HCT116 (cell line): ENCODE results near the gene DDX28. TPM values are rescaled to one million over a fixed set of nuclear protein-coding genes. Genes with fewer than 3 reads are reported as not detected.
"Not testable (repeated sequence)": the region's sequence is repeated elsewhere in the genome, so short reads cannot be mapped to it uniquely, and the experiment has no call there.

ENCODE experiments used
- ATAC-seq: fragments of 200-7000 bp; cut with Tn5 transposase; 2 replicates; pipeline ENCODE4 v1.9.1; 2020; ENCODE audit warnings: mild to moderate bottlenecking, moderate library complexity
- BruUV-seq: library from RNA; stranded (reverse); fragments of 400-500 nt; replicated peaks from 2 replicates; lab custom pipeline; 2021; lab: Mats Ljungman, UMichigan
- CTCF ChIA-PET: fragments of 300-600 bp; sonication (Branson Sonifier 250); formaldehyde crosslinking; loops from one replicate; lab custom pipeline; 2021; ENCODE audit warnings: antibody characterized with exemption; lab: Charles Lee
- POLR2A ChIA-PET: fragments of 300-600, 350-600 bp; sonication (Branson Sonifier 250); formaldehyde crosslinking; loops from one replicate; lab custom pipeline; 2021; ENCODE audit warnings: antibody characterized with exemption; lab: Charles Lee
- RAD21 ChIA-PET, 2 experiments: fragments of 300-600 bp; sonication (Branson Sonifier 250); formaldehyde crosslinking; loops; one replicate each; lab custom pipeline; 2023; ENCODE audit warnings: low total read pairs in 2 of 2; ENCODE audit not compliant: uncharacterized antibody in 2 of 2, unreplicated experiment in 2 of 2, low non-redundant PET in 1 of 2; lab: Charles Lee
- DNase-seq: peaks from one replicate; pipeline ENCODE4 v3.0.0-alpha.2; 2010; ENCODE audit warnings: low read depth, low spot score
- H2AFZ ChIP-seq: fragments of 200-600 bp; shearing (Covaris generic), sonication (generic); 2 replicates; pipeline ENCODE4 v1.6.1; 2017; ENCODE audit warnings: low read depth, mixed run types, mixed read lengths, antibody characterized with exemption, low read length; ENCODE audit not compliant: poor library complexity, severe bottlenecking
- H3K27ac ChIP-seq: 2 replicates; pipeline ENCODE4 v1.5.1; 2012; ENCODE audit warnings: low read depth, low read length
- H3K27me3 ChIP-seq: fragments of 200-600 bp; sonication (generic); 2 replicates; pipeline ENCODE4 v1.6.1; 2016; ENCODE audit warnings: mixed run types, low read length, mixed read lengths; ENCODE audit not compliant: insufficient read depth
- H3K36me3 ChIP-seq, 2 experiments: fragments of 200-500 bp in 1 of 2; fragments of 200-600 bp in 1 of 2; sonication (Bioruptor generic) in 1 of 2; sonication (generic) in 1 of 2; 2 replicates each; pipeline versions ENCODE4 v1.5.1 to v1.6.1; 2014 to 2016; ENCODE audit warnings: low read length in 2 of 2, inconsistent platforms in 1 of 2, mixed read lengths in 1 of 2, mixed run types in 1 of 2; ENCODE audit not compliant: insufficient read depth in 2 of 2, control insufficient read depth in 1 of 2
- H3K4me1 ChIP-seq, 2 experiments: fragments of 200-600 bp in 1 of 2; sonication (generic) in 1 of 2; 2 replicates each; pipeline versions ENCODE4 v1.5.1 to v1.6.1; 2012 to 2017; ENCODE audit warnings: low read length in 2 of 2, inconsistent platforms in 1 of 2, mild to moderate bottlenecking in 1 of 2, mixed read lengths in 1 of 2, mixed run types in 1 of 2, moderate library complexity in 1 of 2; ENCODE audit not compliant: insufficient read depth in 2 of 2, control insufficient read depth in 1 of 2
- H3K4me2 ChIP-seq: fragments of 200-600 bp; sonication (generic); 2 replicates; pipeline ENCODE4 v1.6.1; 2017; ENCODE audit warnings: mixed run types, low read length, mixed read lengths
- H3K4me3 ChIP-seq, 2 experiments: fragments of 200-600 bp in 1 of 2; sonication (generic) in 1 of 2; replicated peaks in 1 of 2; 2 replicates each; pipeline ENCODE4 v1.5.1; 2011 to 2016; ENCODE audit warnings: low read length in 2 of 2, control low read depth in 1 of 2, low read depth in 1 of 2, mild to moderate bottlenecking in 1 of 2, mixed read lengths in 1 of 2, mixed run types in 1 of 2
- H3K79me2 ChIP-seq: fragments of 200-600 bp; sonication (generic); 2 replicates; pipeline ENCODE4 v1.6.1; 2017; ENCODE audit warnings: mild to moderate bottlenecking, mixed run types, low read length, moderate library complexity, mixed read lengths; ENCODE audit not compliant: insufficient read depth
- H3K9ac ChIP-seq: fragments of 200-600 bp; sonication (generic); 2 replicates; pipeline ENCODE4 v1.6.1; 2016; ENCODE audit warnings: low read length, mixed read lengths
- H3K9me2 ChIP-seq: fragments of 200-600 bp; sonication (generic), shearing (Covaris generic); 2 replicates; pipeline ENCODE4 v1.6.1; 2017; ENCODE audit warnings: mixed run types, mild to moderate bottlenecking, moderate library complexity; ENCODE audit not compliant: insufficient read depth
- H3K9me3 ChIP-seq, 2 experiments: fragments of 200-500 bp in 1 of 2; fragments of 200-600 bp in 1 of 2; sonication (Bioruptor generic) in 1 of 2; sonication (generic) in 1 of 2; 2 replicates each; pipeline ENCODE4 v1.6.1; 2014 to 2017; ENCODE audit warnings: low read length in 2 of 2, mixed read lengths in 2 of 2, inconsistent platforms in 1 of 2, low read depth in 1 of 2, mild to moderate bottlenecking in 1 of 2, mixed run types in 1 of 2, moderate library complexity in 1 of 2; ENCODE audit not compliant: control insufficient read depth in 1 of 2, insufficient read depth in 1 of 2
- H4K20me1 ChIP-seq: fragments of 200-600 bp; sonication (generic), shearing (Covaris generic); 2 replicates; pipeline ENCODE4 v1.6.1; 2017; ENCODE audit warnings: mixed run types, mild to moderate bottlenecking, moderate library complexity; ENCODE audit not compliant: insufficient read depth
- EZH2 ChIP-seq: fragments of 200-600 bp; sonication (generic); IDR thresholded peaks from 2 replicates; pipeline ENCODE4 v1.6.1; 2017; ENCODE audit warnings: antibody characterized with exemption, mixed run types
- POLR2A ChIP-seq: IDR thresholded peaks from 2 replicates; pipeline ENCODE4 v1.7.0; 2011; ENCODE audit warnings: borderline replicate concordance; ENCODE audit not compliant: insufficient read depth, insufficient read length; ENCODE audit errors: extremely low read depth
- POLR2AphosphoS5 ChIP-seq: IDR thresholded peaks from 2 replicates; pipeline ENCODE4 v1.6.1; 2011; ENCODE audit warnings: mild to moderate bottlenecking, low read depth, low read length, moderate library complexity
- intact Hi-C: fragments of 100-400 bp; cut with micrococcal nuclease; formaldehyde crosslinking; loops from 2 replicates; pipeline ENCODE4 v1.10.0; 2022
- total RNA-seq: library from RNA; stranded (reverse); gene quantifications from one replicate; pipeline ENCODE4 v1.2.1, GENCODE V29; 2021; ENCODE audit not compliant: unreplicated experiment
- TF ChIP-seq, protein P1 (sequence below): IDR thresholded peaks from 2 replicates; pipeline ENCODE4 v1.6.1; 2011; ENCODE audit warnings: mild to moderate bottlenecking, low read length, moderate library complexity; ENCODE audit not compliant: insufficient replicate concordance; ENCODE audit errors: extremely low read depth

The DDX28 gene
- total RNA-seq, 1 experiment from 2014 or later = 13.8 TPM

DNA sequence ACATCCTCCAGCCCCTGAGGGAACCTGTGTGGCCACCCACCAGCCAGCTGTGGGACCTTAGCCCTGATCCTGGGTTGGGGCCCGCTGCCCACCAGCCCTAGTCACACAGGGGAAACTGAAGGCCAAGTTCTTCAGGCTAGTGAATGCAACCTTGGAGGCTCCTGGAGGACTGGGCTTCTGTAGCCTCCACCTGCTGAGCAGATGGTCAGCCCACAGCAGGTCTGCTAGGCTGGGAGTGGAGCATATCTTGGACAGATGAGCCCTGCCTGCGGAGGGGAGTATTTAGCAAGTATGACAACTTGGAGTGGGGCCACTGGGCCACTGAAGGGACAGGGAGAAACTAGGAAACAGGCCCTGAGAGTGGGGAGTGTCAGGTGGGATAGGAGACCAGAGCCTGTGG is 46.8 kb downstream of the DDX28 start:
- TF ChIP-seq, protein P1, sequence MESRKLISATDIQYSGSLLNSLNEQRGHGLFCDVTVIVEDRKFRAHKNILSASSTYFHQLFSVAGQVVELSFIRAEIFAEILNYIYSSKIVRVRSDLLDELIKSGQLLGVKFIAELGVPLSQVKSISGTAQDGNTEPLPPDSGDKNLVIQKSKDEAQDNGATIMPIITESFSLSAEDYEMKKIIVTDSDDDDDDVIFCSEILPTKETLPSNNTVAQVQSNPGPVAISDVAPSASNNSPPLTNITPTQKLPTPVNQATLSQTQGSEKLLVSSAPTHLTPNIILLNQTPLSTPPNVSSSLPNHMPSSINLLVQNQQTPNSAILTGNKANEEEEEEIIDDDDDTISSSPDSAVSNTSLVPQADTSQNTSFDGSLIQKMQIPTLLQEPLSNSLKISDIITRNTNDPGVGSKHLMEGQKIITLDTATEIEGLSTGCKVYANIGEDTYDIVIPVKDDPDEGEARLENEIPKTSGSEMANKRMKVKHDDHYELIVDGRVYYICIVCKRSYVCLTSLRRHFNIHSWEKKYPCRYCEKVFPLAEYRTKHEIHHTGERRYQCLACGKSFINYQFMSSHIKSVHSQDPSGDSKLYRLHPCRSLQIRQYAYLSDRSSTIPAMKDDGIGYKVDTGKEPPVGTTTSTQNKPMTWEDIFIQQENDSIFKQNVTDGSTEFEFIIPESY = no peak
- no peak for TF ChIP-seq EZH2
- no peak for TF ChIP-seq POLR2AphosphoS5
- TF ChIP-seq, all 23 proteins: peak for 0
- DNase-seq = no peak
- intact Hi-C loops = no loop called here
- Histone ChIP-seq H3K27me3 (no peaks in the 10 kb centered on the region), H3K9me2 (no peaks in the 10 kb centered on the region), H3K36me3 (no peaks in the 10 kb centered on the region), H3K79me2 (no peaks in the 10 kb centered on the region), H3K27ac (no peak overlapping the region), H3K4me1 (no peaks in the 10 kb centered on the region), H3K9ac (no peak overlapping the region), H3K4me2 (no peak overlapping the region), H3K9me3 (no peaks in the 10 kb centered on the region), H3K4me3 (no peak overlapping the region), H4K20me1 (no peaks in the 10 kb centered on the region), H2AFZ (no peak overlapping the region)
- no TSS peak for BruUV-seq
- CTCF ChIA-PET = no interaction called here
- POLR2A ChIA-PET = no interaction called here
- RAD21 ChIA-PET = no interaction called here
- ATAC-seq = no peak

DNA sequence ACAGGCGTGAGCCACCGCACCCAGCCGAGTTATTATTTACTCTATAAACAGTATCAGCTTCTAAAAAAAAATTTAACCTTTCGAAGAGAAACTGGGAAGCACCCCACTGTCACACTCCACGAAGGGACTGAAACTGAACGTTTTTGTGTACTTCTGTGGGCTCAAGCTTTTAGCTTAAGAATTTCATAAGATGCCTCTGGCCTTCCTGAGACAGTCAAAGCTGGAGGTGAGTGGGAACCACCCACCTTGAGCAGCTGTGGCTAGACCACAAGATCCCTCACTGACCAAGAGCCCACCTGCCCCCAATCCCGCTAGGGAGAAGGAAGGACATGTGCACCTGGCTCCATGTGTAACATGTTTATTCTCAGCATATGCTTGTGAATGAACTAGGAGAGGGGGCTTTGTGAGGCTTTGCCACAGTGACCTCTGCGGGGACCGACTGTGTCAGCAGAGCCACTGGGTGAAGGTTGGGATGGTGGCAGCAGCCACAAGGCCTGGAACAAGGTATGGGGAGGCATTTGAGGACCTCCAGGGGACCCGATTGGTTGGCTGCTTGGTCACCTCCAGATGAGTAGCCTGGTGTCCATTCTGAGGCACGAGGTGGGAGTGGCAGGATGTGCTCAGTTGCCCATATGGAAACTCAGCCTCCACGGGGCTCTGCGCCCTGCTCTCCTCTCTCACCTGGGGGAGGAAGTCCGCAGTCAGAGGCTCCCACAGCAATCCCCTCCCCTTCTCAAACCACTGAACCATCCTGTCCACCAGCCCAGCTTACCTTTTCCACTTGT is 47.5 kb downstream of the DDX28 start:
- CTCF ChIA-PET = no interaction called here
- no peak for ATAC-seq

DNA sequence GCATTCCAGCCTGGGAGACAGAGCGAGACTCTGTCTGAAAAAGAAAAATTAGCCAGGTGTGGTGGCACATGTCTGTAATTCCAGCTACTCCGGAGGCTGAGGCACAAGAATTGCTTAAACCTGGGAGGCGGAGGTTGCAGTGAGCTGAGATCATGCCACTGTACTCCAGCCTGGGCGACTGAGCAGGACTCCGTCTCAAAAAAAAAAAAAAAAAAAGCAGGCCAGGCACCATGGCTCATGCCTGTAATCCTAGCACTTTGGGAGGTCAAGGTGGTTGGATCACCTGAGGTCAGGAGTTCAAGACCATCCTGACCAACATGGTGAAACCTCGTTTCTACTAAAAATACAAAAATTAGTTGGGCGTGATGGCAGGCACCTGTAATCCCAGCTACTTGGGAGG is 50.7 kb downstream of the DDX28 start:
- not testable (repeated sequence) for H3K4me1 ChIP-seq
- CTCF ChIA-PET = interaction anchor here (1.1 kb wide), 1 partner anchor 69 kb away, joined by 3 read pairs; no protein-coding TSS in a partner anchor

More for the DNA sequence above, 47.5 kb downstream of the DDX28 start:
- H3K9ac ChIP-seq = no peak overlapping the region
- no peak for TF ChIP-seq POLR2A
- TF ChIP-seq, all 23 proteins: peak for 0
- Histone ChIP-seq H2AFZ (no peak overlapping the region), H3K27me3 (no peaks in the 10 kb centered on the region), H3K79me2 (no peaks in the 10 kb centered on the region), H3K4me2 (no peak overlapping the region), H3K36me3 (no peaks in the 10 kb centered on the region), H3K9me2 (no peaks in the 10 kb centered on the region), H3K9me3 (no peaks in the 10 kb centered on the region), H3K4me3 (no peak overlapping the region), H3K27ac (no peak overlapping the region), H3K4me1 (no peaks in the 10 kb centered on the region), H4K20me1 (no peaks in the 10 kb centered on the region)
- ChIA-PET POLR2A (no interaction called here), RAD21 (no interaction called here)
- intact Hi-C loops = no loop called here
- BruUV-seq = no TSS peak
- no peak for DNase-seq

More for the DNA sequence above, 50.7 kb downstream of the DDX28 start:
- ATAC-seq, H3K36me3 ChIP-seq, RAD21 ChIA-PET, H4K20me1 ChIP-seq, H3K9me3 ChIP-seq, H3K4me2 ChIP-seq, intact Hi-C loops, H3K4me3 ChIP-seq, BruUV-seq, DNase-seq, H2AFZ ChIP-seq, H3K9ac ChIP-seq, H3K9me2 ChIP-seq, H3K27ac ChIP-seq, H3K79me2 ChIP-seq, H3K27me3 ChIP-seq: not testable (repeated sequence)
- POLR2A ChIA-PET = interaction anchor here (1.3 kb wide), 1 partner anchor 10 kb away, joined by 3 read pairs; no protein-coding TSS in a partner anchor
